Ectodermal cell (in vitro differentiated cells): ENCODE measurements around the gene CYP51A1. TPM values are rescaled to one million over a fixed set of nuclear protein-coding genes. Genes with fewer than 3 reads are reported as not detected.
A peak's percentile ranks its signal among the peaks of the same experiment; 100 is the strongest.
"Not testable (repeated sequence)": the region's sequence is repeated elsewhere in the genome, so short reads cannot be mapped to it uniquely, and the experiment has no call there.

ENCODE experiments used
- H3K27ac ChIP-seq: 2 replicates; pipeline ENCODE4 v1.7.0; 2013; ENCODE audit warnings: mild to moderate bottlenecking, low read depth, low read length; ENCODE audit not compliant: insufficient read depth, poor library complexity, severe bottlenecking
- H3K27me3 ChIP-seq: 2 replicates; pipeline ENCODE4 v1.7.0; 2013; ENCODE audit warnings: mild to moderate bottlenecking, low read length; ENCODE audit not compliant: insufficient read depth, control insufficient read depth, poor library complexity, severe bottlenecking
- H3K36me3 ChIP-seq: one replicate; pipeline ENCODE4 v1.7.0; 2013; ENCODE audit warnings: low read length; ENCODE audit not compliant: control insufficient read depth, insufficient read depth
- H3K4me1 ChIP-seq: one replicate; pipeline ENCODE4 v1.7.0; 2013; ENCODE audit warnings: low read length; ENCODE audit not compliant: control insufficient read depth, insufficient read depth
- H3K4me3 ChIP-seq: 2 replicates; pipeline ENCODE4 v1.7.0; 2013; ENCODE audit warnings: low read depth, low read length, control low read depth; ENCODE audit not compliant: insufficient read depth
- H3K9me3 ChIP-seq: 2 replicates; pipeline ENCODE4 v1.7.0; 2013; ENCODE audit warnings: mild to moderate bottlenecking, low read length, moderate library complexity; ENCODE audit not compliant: control insufficient read depth
- WGBS, 2 experiments: methylation state at CpG; one replicate each; pipeline ENCODE4 v1.1.7; 2013; ENCODE audit warnings: missing lambda C conversion rate in 2 of 2; 5-methylcytosine and 5-hydroxymethylcytosine counted together
- polyA plus RNA-seq, 4 experiments: library from polyadenylated mRNA; stranded (reverse); fragments of 50-300 nt; gene quantifications; one replicate each; pipeline ENCODE4 v1.2.3, GENCODE V29; 2013

Gene CYP51A1
- polyA plus RNA-seq (2013, experiment 1 of 4): 81.2 TPM
- polyA plus RNA-seq (2013, experiment 2 of 4): 75.9 TPM
- 48.4 TPM for polyA plus RNA-seq (2013, experiment 3 of 4)
- 52.8 TPM for polyA plus RNA-seq (2013, experiment 4 of 4)

DNA sequence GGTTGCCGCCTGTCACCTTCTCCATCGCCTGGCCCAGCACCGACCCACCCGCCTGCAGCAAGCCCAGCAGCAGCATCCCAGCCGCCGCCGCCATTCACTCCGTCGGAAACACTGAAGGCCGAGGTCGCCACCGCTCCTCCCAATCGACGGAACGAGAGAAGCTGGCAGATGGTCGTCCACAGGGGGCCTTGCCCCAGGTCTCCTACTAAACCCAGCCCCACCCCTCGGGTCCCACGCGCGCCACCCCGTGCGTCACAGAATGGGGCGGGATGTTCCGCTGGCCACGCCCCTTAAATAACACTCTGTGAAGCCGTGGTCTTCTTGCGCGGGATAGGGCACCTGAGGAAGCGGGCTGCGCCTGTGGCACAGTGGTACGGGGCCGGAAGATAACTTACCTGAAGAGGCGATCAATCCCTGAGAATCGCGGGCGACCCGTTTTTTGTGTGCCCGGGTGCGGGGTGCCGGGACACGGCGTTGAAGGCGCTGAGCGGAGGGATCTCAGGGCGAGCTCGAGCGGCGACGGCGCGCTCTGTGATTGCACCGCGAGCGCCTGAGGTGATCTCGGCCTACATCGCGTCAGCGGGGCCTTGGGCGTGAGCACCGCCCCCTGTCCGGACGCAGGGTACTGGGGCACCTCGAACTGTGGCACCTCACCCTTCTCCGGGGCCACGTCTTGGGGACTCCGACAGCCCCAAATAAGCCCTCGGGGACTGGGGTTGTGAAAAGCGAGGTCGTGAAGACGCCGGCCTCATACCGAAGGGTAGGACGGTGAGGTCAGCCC is at the start of gene CYP51A1:
CYP51A1 (minus strand) TSS at position 207 of the 781 bp plus-strand sequence; CDS start at position 94, 113 bp downstream.
- 1% methylated on average over 71 to 73 of the region's 73 CpGs for WGBS, 2 experiments
- peak within 1 kb of the TSS; percentile 94 for H3K27ac ChIP-seq

DNA sequence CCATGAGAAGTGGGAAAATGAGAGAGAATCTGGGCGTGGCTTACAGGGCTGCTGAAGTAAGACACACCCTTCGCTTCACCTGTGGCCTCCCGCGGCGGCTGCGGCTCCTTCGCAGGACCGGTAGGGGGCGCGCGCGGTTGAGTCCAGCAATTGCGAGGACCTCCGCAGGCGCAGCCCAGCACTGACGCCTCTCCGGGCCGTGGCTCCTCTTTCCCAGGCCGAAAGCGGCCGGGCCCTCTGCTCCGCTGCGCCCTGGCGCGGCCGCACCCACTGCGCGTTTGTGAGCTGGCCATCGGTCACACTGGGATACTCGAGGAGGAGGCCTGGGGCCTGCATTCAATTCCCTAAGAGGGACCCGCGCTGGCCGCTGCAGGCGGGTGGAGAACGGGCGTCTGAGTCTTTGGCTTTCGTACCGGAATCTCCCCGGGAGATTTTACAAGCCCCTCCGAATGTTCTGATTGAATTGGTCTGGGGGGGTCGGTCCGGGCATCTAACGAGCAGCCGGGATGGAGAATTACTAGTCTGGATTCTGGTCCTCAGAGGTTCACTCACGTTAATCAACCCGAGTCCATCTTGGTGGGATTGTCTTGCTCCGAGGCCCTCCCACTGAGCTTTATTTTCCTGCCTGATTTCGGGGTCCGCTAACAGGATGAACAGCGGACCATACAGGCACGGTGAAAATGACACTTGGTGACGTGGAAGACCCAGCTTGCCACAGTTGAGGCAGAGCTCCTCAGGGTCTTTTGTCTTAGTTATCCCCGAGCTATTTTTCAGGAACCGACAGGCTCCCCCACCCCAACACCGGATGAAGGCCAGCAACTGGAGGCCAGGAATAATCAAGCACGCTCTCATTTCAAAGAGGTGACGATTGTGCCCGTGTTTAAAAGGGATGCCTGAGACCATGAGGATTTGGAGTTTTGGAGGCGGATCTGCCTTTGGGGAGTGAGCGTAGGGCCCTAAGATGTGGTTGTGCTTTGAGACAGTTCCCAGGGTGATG is 44.9 kb upstream of the CYP51A1 start, which contains the start of gene LRRD1:
LRRD1 (minus strand) TSS at position 215 of the 997 bp plus-strand sequence. CDS start 13,940 bp downstream, outside the sequence.
- H3K27ac ChIP-seq: no peak within 1 kb of the TSS
- no peaks in the 10 kb centered on the region for H3K9me3 ChIP-seq
- WGBS, 2 experiments: 37 to 38% methylated on average over 60 of the region's 60 CpGs
- H3K4me1 ChIP-seq: no peaks in the 10 kb centered on the region
- no peaks in the 10 kb centered on the region for H3K27me3 ChIP-seq
- H3K36me3 ChIP-seq: no peaks in the 10 kb centered on the region
- H3K4me3 ChIP-seq: peak within 1 kb of the TSS; percentile 33

More for the DNA sequence above, at the start of gene CYP51A1:
- no peaks in the 10 kb centered on the region for H3K9me3 ChIP-seq
- peaks cover 5% of the 10 kb centered on the region for H3K36me3 ChIP-seq
- no peaks in the 10 kb centered on the region for H3K27me3 ChIP-seq
- peak within 1 kb of the TSS; percentile 84 for H3K4me3 ChIP-seq
- no peaks in the 10 kb centered on the region for H3K4me1 ChIP-seq

DNA sequence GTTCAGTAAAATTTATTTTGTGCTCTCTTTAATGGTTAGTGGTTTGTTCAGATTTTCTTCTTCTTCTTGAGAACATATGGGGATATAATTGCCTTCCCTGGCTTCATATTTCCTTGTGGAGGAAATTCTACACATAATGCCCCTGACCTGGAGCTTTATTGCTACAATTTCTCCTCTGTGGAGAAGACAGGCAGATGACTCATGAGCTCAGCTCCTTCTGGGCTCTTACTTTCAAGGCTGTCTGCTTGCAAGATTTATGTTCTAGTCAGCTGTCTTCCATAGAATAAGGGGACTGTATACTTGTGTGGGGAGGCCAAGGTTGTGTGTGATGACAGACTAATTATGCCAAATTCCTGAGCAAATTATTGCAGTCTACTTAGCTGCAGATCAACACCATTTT is 43.1 kb upstream of the CYP51A1 start:
- no peaks in the 10 kb centered on the region for H3K27me3 ChIP-seq
- no peak overlapping the region for H3K4me3 ChIP-seq
- no peaks in the 10 kb centered on the region for H3K4me1 ChIP-seq

DNA sequence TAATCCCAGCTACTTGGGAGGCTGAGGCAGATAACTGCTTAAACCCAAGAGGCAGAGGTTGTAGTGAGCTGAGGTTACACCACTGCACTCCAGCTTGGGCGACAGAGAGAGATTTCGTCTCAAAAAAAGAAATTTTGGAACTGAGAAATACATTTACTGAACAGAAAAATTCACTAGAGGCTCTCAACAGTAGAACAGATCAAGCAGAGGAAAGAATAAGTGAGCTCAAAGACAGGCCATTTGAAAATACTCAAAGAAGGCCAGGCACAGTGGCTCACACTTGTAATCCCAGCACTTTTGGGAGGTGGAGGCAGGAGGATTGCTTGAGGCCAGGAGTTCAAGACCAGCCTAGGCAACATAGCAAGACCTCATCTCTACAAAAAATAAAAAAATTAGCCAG is 35.3 kb upstream of the CYP51A1 start:
- H3K27ac ChIP-seq, H3K4me1 ChIP-seq, H3K27me3 ChIP-seq, H3K9me3 ChIP-seq, H3K36me3 ChIP-seq, H3K4me3 ChIP-seq: not testable (repeated sequence)
- WGBS, 2 experiments: 82 to 88% methylated on average over 2 of the region's 2 CpGs

More for the DNA sequence above, 43.1 kb upstream of the CYP51A1 start:
- no peaks in the 10 kb centered on the region for H3K9me3 ChIP-seq
- no peaks in the 10 kb centered on the region for H3K36me3 ChIP-seq
- H3K27ac ChIP-seq: no peak overlapping the region

DNA sequence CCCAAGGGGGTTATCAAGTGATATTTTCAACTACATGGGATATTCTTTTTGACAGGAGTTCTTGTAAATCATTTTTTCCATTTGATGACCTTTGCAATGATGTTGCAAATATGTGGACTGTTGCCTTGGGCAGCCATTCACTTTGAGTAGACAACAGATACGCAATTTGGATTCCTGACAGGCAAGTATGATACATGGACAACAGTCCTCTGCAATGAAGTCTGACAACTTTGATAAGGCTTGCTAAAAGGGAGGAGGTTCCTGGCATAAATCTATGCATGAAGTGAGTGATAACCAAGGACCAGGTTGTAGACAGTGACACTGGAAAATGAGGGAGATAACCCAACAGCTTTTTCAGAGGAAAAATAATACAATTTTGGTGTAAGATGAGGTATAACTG is 27.0 kb upstream of the CYP51A1 start:
- Histone ChIP-seq H3K27ac (no peak overlapping the region), H3K9me3 (no peaks in the 10 kb centered on the region), H3K27me3 (no peaks in the 10 kb centered on the region), H3K4me1 (no peaks in the 10 kb centered on the region), H3K36me3 (no peaks in the 10 kb centered on the region), H3K4me3 (no peak overlapping the region)
- 95% methylated on average over 1 of the region's 1 CpG for WGBS, 2 experiments

DNA sequence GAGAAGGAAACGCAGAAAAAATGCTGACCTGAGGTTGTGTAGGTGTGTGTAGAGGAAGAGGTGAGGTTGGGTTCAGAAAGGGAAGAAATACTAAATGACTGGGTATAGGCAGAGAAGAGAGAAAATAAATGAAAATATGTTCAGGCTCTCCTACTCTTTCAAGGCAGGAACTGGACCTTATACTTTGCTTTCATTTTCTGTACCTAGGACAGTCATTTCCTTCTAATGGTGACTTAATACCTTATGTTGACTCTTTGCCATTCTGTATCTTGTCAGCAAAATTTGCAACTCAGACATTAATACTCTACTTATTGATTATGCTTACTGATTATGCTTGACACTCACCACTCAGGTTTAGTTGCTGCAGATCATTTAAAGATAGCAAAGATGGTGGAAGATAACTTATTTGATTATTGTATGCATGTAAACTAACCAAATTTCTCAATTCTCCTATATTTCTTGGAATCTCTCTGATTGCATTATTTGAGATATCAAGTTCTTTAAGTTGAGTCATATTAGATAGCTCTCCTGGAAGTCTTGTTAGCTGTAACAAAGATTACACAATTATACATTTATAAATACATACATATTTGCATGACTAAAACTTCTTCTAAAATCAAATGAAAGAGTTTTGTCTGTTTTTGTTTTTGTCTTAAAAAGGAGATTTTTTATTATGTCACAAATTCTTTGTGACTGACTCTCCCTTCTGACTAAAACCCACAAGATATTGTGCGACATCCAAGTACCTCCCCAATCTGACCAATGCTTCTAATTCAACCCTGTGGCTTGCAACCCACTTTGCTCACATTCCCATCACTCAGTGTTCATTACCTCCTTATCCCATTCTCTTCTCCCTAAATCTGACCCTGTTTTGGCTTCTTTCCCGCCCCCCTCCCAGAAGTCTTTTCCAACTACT is 24.6 kb upstream of the CYP51A1 start:
- H3K9me3 ChIP-seq: no peaks in the 10 kb centered on the region
- no peaks in the 10 kb centered on the region for H3K36me3 ChIP-seq
- 83 to 90% methylated on average over 3 of the region's 3 CpGs for WGBS, 2 experiments
- no peak overlapping the region for H3K27ac ChIP-seq
- no peaks in the 10 kb centered on the region for H3K4me1 ChIP-seq
- H3K27me3 ChIP-seq: no peaks in the 10 kb centered on the region
- no peak overlapping the region for H3K4me3 ChIP-seq

DNA sequence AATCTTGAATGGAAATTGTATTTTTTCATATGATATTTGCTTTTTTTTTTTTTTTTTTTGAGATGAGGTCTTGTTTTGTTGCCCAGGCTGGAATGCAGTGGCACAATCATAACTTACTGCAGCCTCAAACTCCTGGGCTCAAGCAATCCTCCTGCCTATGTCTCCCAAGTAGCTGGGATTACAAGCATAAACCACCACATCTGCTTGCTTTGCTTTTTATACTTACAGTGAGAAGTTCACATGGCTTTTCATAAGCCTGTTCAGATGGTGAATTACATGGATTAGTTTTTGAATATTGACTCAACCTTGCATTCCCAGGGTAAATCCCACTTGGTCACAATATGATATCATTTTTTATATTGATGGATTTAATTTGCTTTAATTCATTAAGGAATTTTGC is 22.7 kb upstream of the CYP51A1 start:
- H3K9me3 ChIP-seq: no peaks in the 10 kb centered on the region
- no peaks in the 10 kb centered on the region for H3K36me3 ChIP-seq
- no peak overlapping the region for H3K4me3 ChIP-seq
- no peak overlapping the region for H3K27ac ChIP-seq
- no peaks in the 10 kb centered on the region for H3K4me1 ChIP-seq
- no peaks in the 10 kb centered on the region for H3K27me3 ChIP-seq

DNA sequence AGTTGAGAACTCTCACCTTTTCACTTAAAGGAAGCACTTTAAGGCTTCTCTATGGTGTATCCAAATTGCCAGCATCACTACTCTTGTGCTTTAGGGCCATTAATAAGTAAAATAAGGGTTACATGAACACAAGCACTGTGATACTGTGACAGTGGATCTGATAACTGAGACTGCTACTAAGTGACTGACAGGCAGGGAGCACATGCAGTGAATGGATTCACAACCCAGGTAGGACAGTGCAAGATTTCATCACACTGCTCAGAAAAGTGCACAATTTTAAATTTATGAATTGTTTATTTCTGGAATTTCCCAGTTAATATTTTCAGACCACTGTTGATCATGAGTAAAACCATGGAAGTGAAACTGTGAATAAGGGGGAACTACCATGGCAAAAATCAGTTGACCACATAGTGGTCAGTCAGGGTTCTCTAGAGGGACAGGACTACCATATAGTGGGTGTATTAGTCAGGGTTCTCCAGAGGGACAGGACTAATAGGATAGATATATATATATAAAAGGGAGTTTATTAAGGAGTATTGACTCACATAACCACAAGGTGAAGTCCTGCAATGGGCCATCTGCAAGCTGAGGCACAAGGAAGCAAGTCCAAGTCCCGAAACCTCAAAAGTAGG is 20.9 kb upstream of the CYP51A1 start:
- no peaks in the 10 kb centered on the region for H3K4me1 ChIP-seq
- no peaks in the 10 kb centered on the region for H3K36me3 ChIP-seq
- no peak overlapping the region for H3K4me3 ChIP-seq
- H3K27ac ChIP-seq: no peak overlapping the region
- H3K9me3 ChIP-seq: no peaks in the 10 kb centered on the region
- H3K27me3 ChIP-seq: no peaks in the 10 kb centered on the region
- 91 to 95% methylated on average over 1 of the region's 1 CpG for WGBS, 2 experiments

DNA sequence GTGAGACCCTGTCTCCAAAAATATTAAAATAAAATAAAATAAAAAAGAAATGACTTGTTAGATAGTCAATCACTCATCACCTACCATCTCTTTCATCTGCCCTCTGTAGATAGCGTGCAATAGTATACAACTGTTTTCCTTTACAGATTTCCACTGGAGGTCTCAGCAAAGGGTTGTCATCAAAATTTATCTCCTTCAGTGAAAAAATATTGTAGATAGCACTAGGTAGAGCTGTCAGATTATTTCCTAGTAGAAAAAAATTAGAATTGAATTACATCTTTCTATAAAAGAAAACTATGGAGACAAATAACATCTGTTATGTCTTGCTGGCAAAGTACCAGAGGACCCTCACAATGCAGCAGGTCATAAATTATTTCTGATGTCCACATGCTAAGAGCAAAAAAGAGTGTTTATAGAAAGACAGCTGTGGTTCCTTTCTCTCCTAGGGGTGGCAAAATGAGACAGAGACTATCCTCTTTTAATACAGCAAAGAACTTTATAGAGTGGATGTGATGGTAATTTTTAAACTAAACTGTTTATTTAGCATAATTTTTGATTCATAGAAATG is 16.3 kb upstream of the CYP51A1 start:
- no peaks in the 10 kb centered on the region for H3K27me3 ChIP-seq
- H3K4me3 ChIP-seq: no peak overlapping the region
- no peaks in the 10 kb centered on the region for H3K36me3 ChIP-seq
- WGBS, 2 experiments: 78 to 100% methylated on average over 1 of the region's 1 CpG
- no peaks in the 10 kb centered on the region for H3K9me3 ChIP-seq
- no peaks in the 10 kb centered on the region for H3K4me1 ChIP-seq
- H3K27ac ChIP-seq: no peak overlapping the region
